Upper lobe of left lung (tissue), 4 donors: Measurements from ENCODE around the gene SERPINA1.

Experiments used
- CTCF ChIP-seq, 6 experiments: fragments of 450-650 bp in 4 of 6; fragments of 200-600 bp in 2 of 6; sonication (generic) in 2 of 6; IDR thresholded peaks; one replicate each; pipeline ENCODE4 v1.5.1; 2016 to 2019; ENCODE audit warnings: antibody characterized with exemption in 6 of 6
- POLR2A ChIP-seq, 4 donors: fragments of 450-650 bp; IDR thresholded peaks; one replicate each; pipeline ENCODE4 v1.5.1; 2016 to 2017; ENCODE audit warnings: antibody characterized with exemption in 4 of 4, mild to moderate bottlenecking in 2 of 4

GRCh38 chr14:94427016-94427613 lies 38.7 kb upstream of the SERPINA1 start:
- TF ChIP-seq POLR2A (IDR thresholded peaks at IDR 0.05) (no peak), CTCF (IDR thresholded peaks at IDR 0.05) (no peak)
